AG09309 (cell line): ENCODE data around the gene IL3.

Experiments
- DNase-seq: peaks from one replicate; pipeline ENCODE4 v3.0.0-alpha.2; 2010; ENCODE audit warnings: low read depth
- H3K4me3 ChIP-seq: 2 replicates; pipeline ENCODE4 v1.5.1; 2011; ENCODE audit warnings: mild to moderate bottlenecking, low read depth, low read length, moderate library complexity; ENCODE audit not compliant: control insufficient read depth
- TF ChIP-seq, protein P1 (sequence below): IDR thresholded peaks from 2 replicates; pipeline ENCODE4 v1.5.1; 2011; ENCODE audit warnings: mild to moderate bottlenecking, low read depth, low read length, inconsistent platforms; ENCODE audit not compliant: insufficient read depth, control insufficient read depth; ENCODE audit errors: missing control alignments

Gene IL3, protein sequence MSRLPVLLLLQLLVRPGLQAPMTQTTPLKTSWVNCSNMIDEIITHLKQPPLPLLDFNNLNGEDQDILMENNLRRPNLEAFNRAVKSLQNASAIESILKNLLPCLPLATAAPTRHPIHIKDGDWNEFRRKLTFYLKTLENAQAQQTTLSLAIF

GRCh38 chr5:132060501-132061161 lies at the start of gene IL3:
IL3 (plus strand) TSS chr5:132060655; CDS start chr5:132060707, 52 bp downstream.
- TF ChIP-seq, protein P1, sequence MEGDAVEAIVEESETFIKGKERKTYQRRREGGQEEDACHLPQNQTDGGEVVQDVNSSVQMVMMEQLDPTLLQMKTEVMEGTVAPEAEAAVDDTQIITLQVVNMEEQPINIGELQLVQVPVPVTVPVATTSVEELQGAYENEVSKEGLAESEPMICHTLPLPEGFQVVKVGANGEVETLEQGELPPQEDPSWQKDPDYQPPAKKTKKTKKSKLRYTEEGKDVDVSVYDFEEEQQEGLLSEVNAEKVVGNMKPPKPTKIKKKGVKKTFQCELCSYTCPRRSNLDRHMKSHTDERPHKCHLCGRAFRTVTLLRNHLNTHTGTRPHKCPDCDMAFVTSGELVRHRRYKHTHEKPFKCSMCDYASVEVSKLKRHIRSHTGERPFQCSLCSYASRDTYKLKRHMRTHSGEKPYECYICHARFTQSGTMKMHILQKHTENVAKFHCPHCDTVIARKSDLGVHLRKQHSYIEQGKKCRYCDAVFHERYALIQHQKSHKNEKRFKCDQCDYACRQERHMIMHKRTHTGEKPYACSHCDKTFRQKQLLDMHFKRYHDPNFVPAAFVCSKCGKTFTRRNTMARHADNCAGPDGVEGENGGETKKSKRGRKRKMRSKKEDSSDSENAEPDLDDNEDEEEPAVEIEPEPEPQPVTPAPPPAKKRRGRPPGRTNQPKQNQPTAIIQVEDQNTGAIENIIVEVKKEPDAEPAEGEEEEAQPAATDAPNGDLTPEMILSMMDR: no peak
- no peak for DNase-seq
- H3K4me3 ChIP-seq: no peak within 1 kb of the TSS

DNA sequence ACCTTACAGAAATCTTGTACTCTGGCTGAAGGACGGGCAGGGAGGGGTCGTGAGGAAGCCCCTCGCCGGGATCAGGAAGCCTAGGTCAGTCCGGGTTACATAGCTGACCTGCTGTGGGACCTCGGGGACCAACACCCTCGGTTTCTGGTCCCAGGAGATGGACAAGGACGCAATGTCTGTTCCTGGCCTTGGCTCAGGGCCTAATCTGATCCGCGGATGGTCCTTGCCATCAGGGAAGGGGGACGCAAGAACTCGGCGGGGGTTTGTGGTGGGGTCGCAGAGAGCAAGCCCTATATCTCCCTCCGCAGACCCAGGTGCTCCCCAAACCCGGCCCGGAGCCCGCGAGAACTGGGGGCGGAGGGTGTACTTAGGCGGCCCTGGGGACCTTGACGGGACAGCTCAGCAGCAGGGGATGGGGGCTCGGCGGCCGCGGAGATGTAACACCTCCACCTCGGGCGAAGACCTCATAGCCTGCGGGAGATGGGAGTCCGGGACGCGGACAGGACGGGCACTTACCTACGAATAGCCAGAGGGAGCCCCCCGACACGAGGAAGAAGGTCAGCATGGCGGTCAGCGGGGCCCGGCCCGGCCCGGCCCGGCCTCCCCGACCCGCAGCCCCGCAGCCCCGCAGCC lies 49.4 kb upstream of the IL3 start:
- H3K4me3 ChIP-seq: peak overlapping the region; percentile 15
- TF ChIP-seq, protein P1: no peak
- no peak for DNase-seq

GRCh38 chr5:132011622-132012343 lies 48.7 kb upstream of the IL3 start, which contains the start of gene ACSL6:
ACSL6 (minus strand) TSS chr5:132011658; CDS start chr5:132011553, 105 bp downstream.
- no peak for DNase-seq
- TF ChIP-seq, protein P1: no peak
- H3K4me3 ChIP-seq: peak within 1 kb of the TSS; percentile 34

DNA sequence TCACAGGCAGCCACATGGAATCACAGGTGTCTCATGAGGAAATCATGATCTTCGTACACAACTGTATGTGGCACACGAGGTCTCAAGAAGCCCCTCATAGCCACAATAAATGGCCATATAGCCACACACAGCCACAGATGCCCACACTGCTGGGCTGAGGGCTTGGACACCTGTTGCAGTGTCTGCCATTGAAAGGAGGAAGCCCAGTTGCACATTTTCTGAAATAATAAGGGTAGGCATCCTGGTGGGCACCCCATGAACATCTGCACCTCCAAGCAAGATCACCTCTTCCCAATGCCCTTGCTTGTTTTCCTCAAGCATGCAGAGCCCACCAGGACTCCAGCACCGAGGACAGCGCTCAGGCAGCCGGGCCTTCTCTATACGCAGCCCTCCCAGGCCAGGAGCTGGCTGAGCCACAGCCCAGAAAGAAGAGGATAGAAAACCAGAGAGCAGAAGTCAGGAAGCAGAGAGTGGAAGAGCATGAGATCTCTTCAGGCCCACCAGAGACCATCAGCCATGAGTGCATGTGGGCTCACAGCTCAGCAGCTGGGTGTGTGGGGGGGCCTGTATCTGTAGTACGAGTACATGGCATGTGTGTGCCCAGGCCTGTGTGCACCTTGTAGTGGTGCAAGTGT lies 48.0 kb upstream of the IL3 start:
- H3K4me3 ChIP-seq: no peak overlapping the region
- TF ChIP-seq, protein P1: no peak
- DNase-seq: no peak

GRCh38 chr5:132013006-132013689 lies 47.3 kb upstream of the IL3 start:
- TF ChIP-seq, protein P1: no peak
- no peak overlapping the region for H3K4me3 ChIP-seq
- DNase-seq: no peak
